Measurements from ENCODE around the gene CEP164. TPM values are rescaled to one million over a fixed set of nuclear protein-coding genes. Genes with fewer than 3 reads are reported as not detected.

CEP164 gene
- polyA plus RNA-seq, 1 of the 3 experiments (the other 2 are of a cell fraction) = 27.7 TPM

DNA sequence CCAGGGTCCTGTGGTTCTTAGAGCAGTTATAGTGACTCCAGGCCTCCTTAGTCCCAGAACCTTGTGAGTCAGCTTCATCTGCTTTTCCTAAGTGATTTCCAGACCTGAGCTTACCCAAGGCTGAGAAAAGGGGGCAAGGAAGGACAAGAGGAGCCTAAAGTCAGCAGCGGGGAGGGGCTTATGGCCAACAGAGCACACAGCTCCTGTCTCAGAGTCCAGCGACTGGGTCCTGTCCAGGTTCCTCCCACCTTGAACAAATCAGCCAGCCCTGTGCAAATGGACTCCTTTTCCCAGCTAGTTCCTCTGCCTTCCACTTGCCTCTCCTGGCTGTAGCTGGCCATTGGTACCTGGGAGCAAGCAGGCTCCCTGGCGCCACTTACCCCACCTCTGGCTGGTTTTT, 22.5 kb upstream of the CEP164 start:
- CTCF ChIA-PET = no interaction called here
- Histone ChIP-seq H3K79me2 (ENCODE audit: insufficient read depth) (0 out of 2 replicates have a peak, but pooled peaks cover 4% of the 10 kb centered on the region), H3F3A (replicated peaks; ENCODE audit: insufficient read depth) (no peaks in the 10 kb centered on the region), H2AFZ (ENCODE audit: low read depth) (no peak overlapping the region), H4K20me1 (ENCODE audit: insufficient read depth) (no peaks in the 10 kb centered on the region), H3K9me3 (no peaks in the 10 kb centered on the region), H3K27ac (ENCODE audit: low read depth in 2 of 2, low read length in 1 of 2) (no peak overlapping the region), H3K9ac (no peak overlapping the region), H3K27me3 (ENCODE audit: insufficient read depth) (no peaks in the 10 kb centered on the region), H3K9me2 (no peaks in the 10 kb centered on the region), H3K4me2 (no peak overlapping the region), H3K36me3 (replicated peaks in 1 of 2; ENCODE audit: control insufficient read depth in 1 of 2, insufficient read depth in 2 of 2, low read length in 1 of 2) (no peaks in the 10 kb centered on the region), H3K4me3 (ENCODE audit: low read depth in 2 of 2, low read length in 1 of 2) (no peak overlapping the region), H3K4me1 (ENCODE audit: control insufficient read depth in 1 of 2, insufficient read depth in 2 of 2, low read depth in 1 of 2, low read length in 1 of 2) (peaks cover 0 to 7% of the 10 kb centered on the region in 2 experiments; a peak in 1 of 4 replicates)
- TF ChIP-seq, protein P1, sequence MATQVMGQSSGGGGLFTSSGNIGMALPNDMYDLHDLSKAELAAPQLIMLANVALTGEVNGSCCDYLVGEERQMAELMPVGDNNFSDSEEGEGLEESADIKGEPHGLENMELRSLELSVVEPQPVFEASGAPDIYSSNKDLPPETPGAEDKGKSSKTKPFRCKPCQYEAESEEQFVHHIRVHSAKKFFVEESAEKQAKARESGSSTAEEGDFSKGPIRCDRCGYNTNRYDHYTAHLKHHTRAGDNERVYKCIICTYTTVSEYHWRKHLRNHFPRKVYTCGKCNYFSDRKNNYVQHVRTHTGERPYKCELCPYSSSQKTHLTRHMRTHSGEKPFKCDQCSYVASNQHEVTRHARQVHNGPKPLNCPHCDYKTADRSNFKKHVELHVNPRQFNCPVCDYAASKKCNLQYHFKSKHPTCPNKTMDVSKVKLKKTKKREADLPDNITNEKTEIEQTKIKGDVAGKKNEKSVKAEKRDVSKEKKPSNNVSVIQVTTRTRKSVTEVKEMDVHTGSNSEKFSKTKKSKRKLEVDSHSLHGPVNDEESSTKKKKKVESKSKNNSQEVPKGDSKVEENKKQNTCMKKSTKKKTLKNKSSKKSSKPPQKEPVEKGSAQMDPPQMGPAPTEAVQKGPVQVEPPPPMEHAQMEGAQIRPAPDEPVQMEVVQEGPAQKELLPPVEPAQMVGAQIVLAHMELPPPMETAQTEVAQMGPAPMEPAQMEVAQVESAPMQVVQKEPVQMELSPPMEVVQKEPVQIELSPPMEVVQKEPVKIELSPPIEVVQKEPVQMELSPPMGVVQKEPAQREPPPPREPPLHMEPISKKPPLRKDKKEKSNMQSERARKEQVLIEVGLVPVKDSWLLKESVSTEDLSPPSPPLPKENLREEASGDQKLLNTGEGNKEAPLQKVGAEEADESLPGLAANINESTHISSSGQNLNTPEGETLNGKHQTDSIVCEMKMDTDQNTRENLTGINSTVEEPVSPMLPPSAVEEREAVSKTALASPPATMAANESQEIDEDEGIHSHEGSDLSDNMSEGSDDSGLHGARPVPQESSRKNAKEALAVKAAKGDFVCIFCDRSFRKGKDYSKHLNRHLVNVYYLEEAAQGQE (IDR thresholded peaks at IDR 0.05; ENCODE audit: low read depth, low read length) = no peak
- TF ChIP-seq, protein P2, sequence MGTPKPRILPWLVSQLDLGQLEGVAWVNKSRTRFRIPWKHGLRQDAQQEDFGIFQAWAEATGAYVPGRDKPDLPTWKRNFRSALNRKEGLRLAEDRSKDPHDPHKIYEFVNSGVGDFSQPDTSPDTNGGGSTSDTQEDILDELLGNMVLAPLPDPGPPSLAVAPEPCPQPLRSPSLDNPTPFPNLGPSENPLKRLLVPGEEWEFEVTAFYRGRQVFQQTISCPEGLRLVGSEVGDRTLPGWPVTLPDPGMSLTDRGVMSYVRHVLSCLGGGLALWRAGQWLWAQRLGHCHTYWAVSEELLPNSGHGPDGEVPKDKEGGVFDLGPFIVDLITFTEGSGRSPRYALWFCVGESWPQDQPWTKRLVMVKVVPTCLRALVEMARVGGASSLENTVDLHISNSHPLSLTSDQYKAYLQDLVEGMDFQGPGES (IDR thresholded peaks at IDR 0.05; ENCODE audit: low read depth, low read length) = no peak
- TF ChIP-seq POLR2AphosphoS5 (IDR thresholded peaks at IDR 0.05; ENCODE audit: low read depth, low read length) = no peak
- no peak for TF ChIP-seq RXRA (IDR thresholded peaks at IDR 0.05; ENCODE audit: borderline replicate concordance, low read depth)
- no peak for TF ChIP-seq RFX5 (IDR thresholded peaks at IDR 0.05; ENCODE audit: low read length)
- no peak for TF ChIP-seq NFIC (IDR thresholded peaks at IDR 0.05; ENCODE audit: borderline replicate concordance)
- TF ChIP-seq FOXJ3 (CRISPR knock-in tag; IDR thresholded peaks at IDR 0.05) = no peak
- TF ChIP-seq MXI1 (IDR thresholded peaks at IDR 0.05; ENCODE audit: low read depth, low read length) = no peak
- TF ChIP-seq, protein P3, sequence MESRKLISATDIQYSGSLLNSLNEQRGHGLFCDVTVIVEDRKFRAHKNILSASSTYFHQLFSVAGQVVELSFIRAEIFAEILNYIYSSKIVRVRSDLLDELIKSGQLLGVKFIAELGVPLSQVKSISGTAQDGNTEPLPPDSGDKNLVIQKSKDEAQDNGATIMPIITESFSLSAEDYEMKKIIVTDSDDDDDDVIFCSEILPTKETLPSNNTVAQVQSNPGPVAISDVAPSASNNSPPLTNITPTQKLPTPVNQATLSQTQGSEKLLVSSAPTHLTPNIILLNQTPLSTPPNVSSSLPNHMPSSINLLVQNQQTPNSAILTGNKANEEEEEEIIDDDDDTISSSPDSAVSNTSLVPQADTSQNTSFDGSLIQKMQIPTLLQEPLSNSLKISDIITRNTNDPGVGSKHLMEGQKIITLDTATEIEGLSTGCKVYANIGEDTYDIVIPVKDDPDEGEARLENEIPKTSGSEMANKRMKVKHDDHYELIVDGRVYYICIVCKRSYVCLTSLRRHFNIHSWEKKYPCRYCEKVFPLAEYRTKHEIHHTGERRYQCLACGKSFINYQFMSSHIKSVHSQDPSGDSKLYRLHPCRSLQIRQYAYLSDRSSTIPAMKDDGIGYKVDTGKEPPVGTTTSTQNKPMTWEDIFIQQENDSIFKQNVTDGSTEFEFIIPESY (IDR thresholded peaks at IDR 0.05; ENCODE audit: borderline replicate concordance, low read depth) = no peak
- TF ChIP-seq, protein P4, sequence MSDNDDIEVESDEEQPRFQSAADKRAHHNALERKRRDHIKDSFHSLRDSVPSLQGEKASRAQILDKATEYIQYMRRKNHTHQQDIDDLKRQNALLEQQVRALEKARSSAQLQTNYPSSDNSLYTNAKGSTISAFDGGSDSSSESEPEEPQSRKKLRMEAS (IDR thresholded peaks at IDR 0.05; ENCODE audit: low read depth) = no peak
- TF ChIP-seq TAF1 (IDR thresholded peaks at IDR 0.05; ENCODE audit: borderline replicate concordance, low read depth, low read length) = no peak
- no peak for TF ChIP-seq SMC3 (IDR thresholded peaks at IDR 0.05; ENCODE audit: low read depth, low read length)
- TF ChIP-seq EP300 (IDR thresholded peaks at IDR 0.05; ENCODE audit: borderline replicate concordance in 1 of 2, low read depth in 1 of 2, low read length in 1 of 2) = no peak
- TF ChIP-seq, protein P5, sequence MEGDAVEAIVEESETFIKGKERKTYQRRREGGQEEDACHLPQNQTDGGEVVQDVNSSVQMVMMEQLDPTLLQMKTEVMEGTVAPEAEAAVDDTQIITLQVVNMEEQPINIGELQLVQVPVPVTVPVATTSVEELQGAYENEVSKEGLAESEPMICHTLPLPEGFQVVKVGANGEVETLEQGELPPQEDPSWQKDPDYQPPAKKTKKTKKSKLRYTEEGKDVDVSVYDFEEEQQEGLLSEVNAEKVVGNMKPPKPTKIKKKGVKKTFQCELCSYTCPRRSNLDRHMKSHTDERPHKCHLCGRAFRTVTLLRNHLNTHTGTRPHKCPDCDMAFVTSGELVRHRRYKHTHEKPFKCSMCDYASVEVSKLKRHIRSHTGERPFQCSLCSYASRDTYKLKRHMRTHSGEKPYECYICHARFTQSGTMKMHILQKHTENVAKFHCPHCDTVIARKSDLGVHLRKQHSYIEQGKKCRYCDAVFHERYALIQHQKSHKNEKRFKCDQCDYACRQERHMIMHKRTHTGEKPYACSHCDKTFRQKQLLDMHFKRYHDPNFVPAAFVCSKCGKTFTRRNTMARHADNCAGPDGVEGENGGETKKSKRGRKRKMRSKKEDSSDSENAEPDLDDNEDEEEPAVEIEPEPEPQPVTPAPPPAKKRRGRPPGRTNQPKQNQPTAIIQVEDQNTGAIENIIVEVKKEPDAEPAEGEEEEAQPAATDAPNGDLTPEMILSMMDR (IDR thresholded peaks at IDR 0.05) = no peak
- TF ChIP-seq CHD2 (IDR thresholded peaks at IDR 0.05; ENCODE audit: low read length, partially characterized antibody) = no peak
- TF ChIP-seq, protein P6, sequence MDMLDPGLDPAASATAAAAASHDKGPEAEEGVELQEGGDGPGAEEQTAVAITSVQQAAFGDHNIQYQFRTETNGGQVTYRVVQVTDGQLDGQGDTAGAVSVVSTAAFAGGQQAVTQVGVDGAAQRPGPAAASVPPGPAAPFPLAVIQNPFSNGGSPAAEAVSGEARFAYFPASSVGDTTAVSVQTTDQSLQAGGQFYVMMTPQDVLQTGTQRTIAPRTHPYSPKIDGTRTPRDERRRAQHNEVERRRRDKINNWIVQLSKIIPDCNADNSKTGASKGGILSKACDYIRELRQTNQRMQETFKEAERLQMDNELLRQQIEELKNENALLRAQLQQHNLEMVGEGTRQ (IDR thresholded peaks at IDR 0.05; ENCODE audit: borderline replicate concordance, low read depth, low read length) = no peak
- TF ChIP-seq SIN3A (IDR thresholded peaks at IDR 0.05; ENCODE audit: borderline replicate concordance, low read depth, low read length) = no peak
- no peak for TF ChIP-seq JUND (IDR thresholded peaks at IDR 0.05)
- no peak for DNase-seq
- POLR2A ChIA-PET = no interaction called here
- 90% methylated on average over 2 of the region's 3 CpGs for WGBS (ENCODE audit: low lambda C conversion rate)
